ENCODE data around the gene ODF4. TPM values are rescaled to one million over a fixed set of nuclear protein-coding genes. Genes with fewer than 3 reads are reported as not detected.

Gene ODF4
- total and polyA plus RNA-seq, 2 of the 4 experiments (the other 2 are of a cell fraction): not detected

GRCh38 chr17:8375738-8376259 lies 36.2 kb downstream of the ODF4 start:
- BruUV-seq (replicated peaks): no TSS peak
- Histone ChIP-seq H2BK20ac (ENCODE audit: low read depth, low read length) (0 out of 2 replicates have a peak overlapping the region, but pooled peaks have one; percentile 3), H3K56ac (ENCODE audit: extremely low read depth, insufficient read depth, low read length) (peak overlapping the region; percentile 82), H3K9me1 (ENCODE audit: insufficient read depth, low read length) (peaks cover 3% of the 10 kb centered on the region; the same call in 1 of the 2 replicates), H3K4ac (ENCODE audit: low read depth, low read length) (peak overlapping the region; percentile 96), H2BK15ac (ENCODE audit: low read depth, low read length) (no peak overlapping the region), H4K91ac (ENCODE audit: insufficient read depth, low read depth, low read length) (peak overlapping the region; percentile 93), H3K9me3 (ENCODE audit: control insufficient read depth, insufficient read depth, low read length) (no peaks in the 10 kb centered on the region), H2BK5ac (ENCODE audit: low read depth, low read length, poor library complexity, severe bottlenecking) (peak overlapping the region; percentile 86), H3K4me3 (ENCODE audit: insufficient read depth, low read depth, low read length) (peak overlapping the region; percentile 85), H3K79me1 (ENCODE audit: low read depth in 1 of 2, low read length in 2 of 2) (peaks cover 10 to 24% of the 10 kb centered on the region in 2 experiments), H3K36me3 (ENCODE audit: control insufficient read depth, insufficient read depth, low read length) (peaks cover 18% of the 10 kb centered on the region), H2AK5ac (ENCODE audit: low read depth, low read length) (peak overlapping the region; percentile 93), H3K9ac (ENCODE audit: low read depth, low read length) (peak overlapping the region; percentile 97), H4K8ac (ENCODE audit: low read depth in 2 of 2, low read length in 2 of 2) (peak overlapping the region; percentile 93 to 94), H3K14ac (replicated peaks; ENCODE audit: low read depth, low read length) (peak overlapping the region; percentile 92), H3K4me2 (ENCODE audit: low read depth, low read length) (peak overlapping the region; percentile 99), H3K27ac (ENCODE audit: insufficient read depth, low read length) (peak overlapping the region; percentile 97), H2AFZ (replicated peaks; ENCODE audit: low read length, poor library complexity) (peak overlapping the region; percentile 94), H3K18ac (ENCODE audit: low read depth, low read length) (peak overlapping the region; percentile 68; the same call in 1 of the 2 replicates), H4K20me1 (ENCODE audit: insufficient read depth, low read length) (peaks cover 17% of the 10 kb centered on the region), H3K4me1 (ENCODE audit: control insufficient read depth, insufficient read depth, low read length) (peaks cover 6% of the 10 kb centered on the region), H4K5ac (ENCODE audit: low read depth, low read length) (peak overlapping the region; percentile 80), H3K27me3 (ENCODE audit: control insufficient read depth, insufficient read depth, low read length) (no peaks in the 10 kb centered on the region), H2AK9ac (replicated peaks; ENCODE audit: low read depth, low read length, poor library complexity) (peak overlapping the region; percentile 96), H3K23ac (ENCODE audit: low read depth, low read length) (peak overlapping the region; percentile 89), H2BK120ac (ENCODE audit: low read depth, low read length) (peak overlapping the region; percentile 39; the same call in 1 of the 2 replicates)
- DNase-seq (peak; percentile 29), ATAC-seq (ENCODE audit: low read depth) (peak; percentile 1; the same call in 1 of the 2 replicates)
- CTCF ChIA-PET: no interaction called here
- POLR2A ChIA-PET (ENCODE audit: unreplicated experiment): interaction anchor here (0.6 kb wide), 1 partner anchor 935 kb away, joined by 3 read pairs; no protein-coding TSS in a partner anchor
- no peak for TF ChIP-seq RCOR1 (IDR thresholded peaks at IDR 0.05; ENCODE audit: insufficient replicate concordance, low read length)
- TF ChIP-seq CTCF (conservative IDR thresholded peaks at IDR 0.05; ENCODE audit: low read depth, low read length): no peak
- no peak for TF ChIP-seq MAZ (IDR thresholded peaks at IDR 0.05; ENCODE audit: borderline replicate concordance, low read depth, low read length)
- TF ChIP-seq ELK1 (IDR thresholded peaks at IDR 0.05; ENCODE audit: borderline replicate concordance, low read depth, low read length): no peak
- TF ChIP-seq MXI1 (IDR thresholded peaks at IDR 0.05; ENCODE audit: borderline replicate concordance, low read depth, low read length): no peak
- no peak for TF ChIP-seq RFX5 (IDR thresholded peaks at IDR 0.05; ENCODE audit: low read depth, low read length)
- no peak for TF ChIP-seq CEBPB (IDR thresholded peaks at IDR 0.05; ENCODE audit: low read depth, low read length)
- no peak for TF ChIP-seq RAD21 (IDR thresholded peaks at IDR 0.05; ENCODE audit: low read length)
- TF ChIP-seq BHLHE40 (IDR thresholded peaks at IDR 0.05; ENCODE audit: low read depth, low read length): no peak
- TF ChIP-seq SMC3 (IDR thresholded peaks at IDR 0.05; ENCODE audit: low read depth, low read length): no peak
- no peak for TF ChIP-seq CHD1 (IDR thresholded peaks at IDR 0.05; ENCODE audit: low read depth, low read length)
- TF ChIP-seq NFE2L2 (IDR thresholded peaks at IDR 0.05; ENCODE audit: low read depth, low read length): no peak
- no peak for TF ChIP-seq FOS (IDR thresholded peaks at IDR 0.05; ENCODE audit: low read depth, low read length)
- no peak for TF ChIP-seq MAFK (IDR thresholded peaks at IDR 0.05; ENCODE audit: low read depth, low read length)
- in situ Hi-C loops (cut with MboI; ENCODE audit: low sequenced_read_pairs) (no loop called here), dilution Hi-C loops (cut with HindIII; ENCODE audit: low sequenced_read_pairs, unreplicated experiment) (no loop called here), intact Hi-C loops (cut with micrococcal nuclease) (loop anchor here (1.0 to 2.0 kb wide), 2 partner anchors 45 to 127 kb away; partner anchors contain the start of genes CTC1 and PFAS)
- WGBS, 2 experiments (ENCODE audit: extremely low coverage in 2 of 2, insufficient read length in 1 of 2): no CpG with 5 or more reads among the region's 18 CpGs
